ENCODE data around the gene STK32C.

DNA sequence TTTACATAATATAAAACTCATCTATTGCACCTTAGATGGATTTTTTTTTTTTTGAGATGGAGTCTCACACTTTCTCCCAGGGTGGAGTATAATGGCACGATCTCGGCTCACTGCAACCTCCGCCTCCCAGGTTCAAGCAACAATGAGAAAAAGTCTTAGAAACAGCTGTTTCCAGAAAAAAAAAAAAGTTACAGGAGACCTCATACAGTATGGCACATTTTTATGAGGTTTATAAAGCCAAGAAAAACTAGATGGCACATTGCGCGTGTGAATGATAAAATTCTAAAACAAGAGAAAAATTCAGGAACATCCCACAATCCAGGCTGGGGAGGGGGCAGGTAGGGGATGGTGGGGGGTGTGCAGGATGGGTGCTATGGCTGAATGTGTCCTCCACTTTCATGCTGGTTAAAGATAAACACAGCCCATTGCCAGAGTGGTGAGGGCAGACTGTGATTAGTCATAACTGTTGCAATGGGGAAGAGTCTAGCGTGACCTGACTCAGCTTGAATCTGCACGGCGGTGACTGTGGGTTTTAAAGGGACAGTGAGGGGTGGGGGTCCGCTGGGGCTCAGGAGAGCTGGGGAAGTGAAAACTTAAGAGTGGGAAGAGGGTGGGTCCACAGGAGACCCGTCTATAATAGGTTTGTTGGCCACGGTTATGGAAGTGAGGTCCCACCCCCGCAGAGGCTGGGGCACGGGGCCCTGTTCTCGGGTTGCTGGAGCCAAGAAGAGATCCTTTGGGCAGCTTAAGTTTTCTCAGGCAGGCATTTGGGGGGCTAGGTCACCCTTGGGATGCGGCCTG lies 12.3 kb upstream of the STK32C start:
- TF ChIP-seq, protein P1, sequence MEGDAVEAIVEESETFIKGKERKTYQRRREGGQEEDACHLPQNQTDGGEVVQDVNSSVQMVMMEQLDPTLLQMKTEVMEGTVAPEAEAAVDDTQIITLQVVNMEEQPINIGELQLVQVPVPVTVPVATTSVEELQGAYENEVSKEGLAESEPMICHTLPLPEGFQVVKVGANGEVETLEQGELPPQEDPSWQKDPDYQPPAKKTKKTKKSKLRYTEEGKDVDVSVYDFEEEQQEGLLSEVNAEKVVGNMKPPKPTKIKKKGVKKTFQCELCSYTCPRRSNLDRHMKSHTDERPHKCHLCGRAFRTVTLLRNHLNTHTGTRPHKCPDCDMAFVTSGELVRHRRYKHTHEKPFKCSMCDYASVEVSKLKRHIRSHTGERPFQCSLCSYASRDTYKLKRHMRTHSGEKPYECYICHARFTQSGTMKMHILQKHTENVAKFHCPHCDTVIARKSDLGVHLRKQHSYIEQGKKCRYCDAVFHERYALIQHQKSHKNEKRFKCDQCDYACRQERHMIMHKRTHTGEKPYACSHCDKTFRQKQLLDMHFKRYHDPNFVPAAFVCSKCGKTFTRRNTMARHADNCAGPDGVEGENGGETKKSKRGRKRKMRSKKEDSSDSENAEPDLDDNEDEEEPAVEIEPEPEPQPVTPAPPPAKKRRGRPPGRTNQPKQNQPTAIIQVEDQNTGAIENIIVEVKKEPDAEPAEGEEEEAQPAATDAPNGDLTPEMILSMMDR (IDR thresholded peaks at IDR 0.05), result no peak
- TF ChIP-seq POLR2A (IDR thresholded peaks at IDR 0.05), result no peak

Measured in body of pancreas (tissue), 4 donors.